T follicular helper cell (primary cell): Measurements from ENCODE around the gene MYH15.

Experiments used
- DNase-seq: peaks from one replicate; pipeline ENCODE4 v3.0.0-alpha.2; 2020; ENCODE audit warnings: low read depth

Gene MYH15

GRCh38 chr3:108471426-108471825 lies 39.0 kb downstream of the MYH15 start:
- DNase-seq: no peak

DNA sequence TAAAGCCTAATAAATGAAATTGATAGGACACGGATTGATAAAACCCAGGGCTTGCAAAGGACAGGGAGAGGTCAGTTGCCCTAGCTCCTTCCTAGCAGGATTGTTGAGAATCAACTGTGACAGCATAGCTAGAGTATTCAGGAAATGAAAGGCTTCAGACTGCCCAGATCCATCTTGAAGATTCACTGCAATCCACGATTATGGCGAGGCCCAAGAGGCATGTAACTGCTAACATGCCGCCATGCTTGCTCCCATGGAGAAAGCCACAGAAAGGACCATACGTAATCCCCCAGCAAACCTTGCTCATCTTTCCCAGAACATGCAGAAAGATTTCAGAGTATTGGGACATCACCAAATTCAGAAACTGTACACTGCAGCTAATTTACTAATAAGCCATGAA lies 41.3 kb downstream of the MYH15 start:
- DNase-seq: no peak

DNA sequence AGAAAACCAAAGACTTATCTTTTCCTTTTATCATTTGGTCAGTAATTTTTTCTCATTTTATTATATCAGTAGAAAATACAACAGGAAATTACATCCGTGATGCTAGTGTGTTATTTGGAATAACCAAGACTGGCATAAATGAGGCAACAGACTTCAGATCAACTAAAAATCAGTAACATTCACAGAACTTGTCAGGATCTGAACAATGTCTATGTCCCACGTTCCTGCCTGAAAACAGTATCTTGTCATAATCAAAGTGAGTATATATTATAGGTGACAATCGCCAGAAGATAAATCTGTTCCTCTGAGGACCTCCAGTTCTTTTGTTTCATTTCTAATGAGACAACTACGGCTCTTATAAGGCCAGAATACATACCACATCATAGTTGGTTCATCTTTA lies 41.8 kb downstream of the MYH15 start:
- DNase-seq: no peak

- no peak for DNase-seq
Measured at GRCh38 chr3:108462899-108463298, 47.5 kb downstream of the MYH15 start.

- DNase-seq: no peak
Measured at GRCh38 chr3:108461661-108462111, 48.7 kb downstream of the MYH15 start.

GRCh38 chr3:108459225-108459624 lies 51.2 kb downstream of the MYH15 start:
- DNase-seq: no peak

DNA sequence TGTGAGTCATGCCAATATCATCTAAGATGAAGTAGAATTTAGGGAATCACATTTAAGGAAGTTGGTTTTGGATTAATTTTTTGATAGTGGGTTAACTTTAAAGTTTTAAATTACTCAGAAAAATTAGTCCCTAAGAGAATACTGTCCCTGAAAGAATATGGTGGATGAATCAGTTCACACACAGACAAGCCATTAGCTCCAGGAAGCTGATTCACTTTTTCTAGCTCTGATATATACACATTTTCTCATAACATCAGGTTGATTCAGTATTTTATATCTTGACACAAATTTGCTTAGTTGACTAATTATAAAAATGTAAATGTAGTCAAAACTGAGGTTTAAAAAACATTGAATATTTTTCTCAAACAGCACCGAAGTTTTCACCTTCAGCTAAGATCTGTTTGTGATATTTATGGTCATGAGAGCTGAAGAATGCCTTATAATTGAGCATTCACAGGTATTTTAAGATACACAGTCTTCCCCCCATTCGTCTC lies 55.1 kb downstream of the MYH15 start:
- no peak for DNase-seq

GRCh38 chr3:108453565-108453964 lies 56.8 kb downstream of the MYH15 start:
- no peak for DNase-seq

DNA sequence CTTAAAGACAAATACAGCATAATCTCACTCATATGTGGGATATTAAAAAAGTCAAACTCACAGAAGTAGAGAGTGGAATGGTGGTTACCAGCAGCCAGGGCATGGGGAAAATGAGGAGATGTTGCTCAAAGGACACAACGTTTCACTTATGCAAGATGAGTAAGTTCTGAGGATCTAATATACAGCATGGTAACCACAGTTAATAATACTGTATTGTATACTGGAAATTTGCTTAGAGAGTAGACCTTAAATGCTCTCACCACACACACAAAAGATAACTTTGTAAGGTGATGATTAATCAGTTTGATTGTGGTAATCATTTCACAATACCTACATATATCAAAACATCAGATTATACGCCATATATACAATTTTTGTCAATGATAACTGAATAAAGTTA lies 60.0 kb downstream of the MYH15 start:
- DNase-seq: no peak

GRCh38 chr3:108448593-108448992 lies 61.8 kb downstream of the MYH15 start:
- no peak for DNase-seq

- DNase-seq: no peak
Measured at GRCh38 chr3:108447096-108447847, 63.1 kb downstream of the MYH15 start.

DNA sequence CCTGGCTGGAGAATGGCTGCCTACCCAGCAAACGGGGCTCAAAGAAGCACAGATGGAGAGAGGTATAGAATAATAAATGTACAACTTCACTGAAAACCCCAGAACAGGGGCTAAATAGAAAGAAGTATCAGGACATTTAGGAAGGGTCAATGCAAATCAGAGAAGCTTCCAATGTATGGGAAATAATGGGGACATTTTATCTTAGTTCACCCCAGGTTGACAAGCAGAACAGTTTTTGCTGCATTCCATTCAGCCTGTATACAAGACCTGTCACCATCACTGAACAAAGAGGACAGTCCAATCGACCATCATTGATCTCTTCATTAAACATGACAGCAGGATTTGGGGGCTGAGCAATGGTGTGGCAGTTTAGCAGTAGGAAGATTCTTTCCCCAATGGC lies 68.1 kb downstream of the MYH15 start:
- DNase-seq: no peak

DNA sequence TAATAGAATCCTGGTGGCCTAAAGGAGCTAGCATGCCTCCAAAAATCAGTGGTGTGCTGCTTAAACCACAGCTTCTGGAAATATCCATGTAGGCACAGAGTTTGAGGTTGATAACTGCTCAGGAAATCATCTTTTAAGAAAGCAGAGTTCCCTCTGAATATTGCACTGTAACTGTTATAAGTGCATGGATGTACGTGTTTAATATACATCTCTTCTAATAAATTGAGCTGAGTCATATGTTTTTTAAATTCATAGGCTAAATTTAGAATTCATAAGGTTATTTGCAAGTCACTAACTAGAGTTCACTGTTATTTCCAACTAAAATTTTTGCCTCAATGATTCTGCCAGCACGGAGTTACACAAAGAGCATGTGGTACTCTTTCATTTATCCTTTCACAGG lies 68.9 kb downstream of the MYH15 start:
- no peak for DNase-seq

- no peak for DNase-seq
Measured at GRCh38 chr3:108441071-108441507, 69.3 kb downstream of the MYH15 start.

DNA sequence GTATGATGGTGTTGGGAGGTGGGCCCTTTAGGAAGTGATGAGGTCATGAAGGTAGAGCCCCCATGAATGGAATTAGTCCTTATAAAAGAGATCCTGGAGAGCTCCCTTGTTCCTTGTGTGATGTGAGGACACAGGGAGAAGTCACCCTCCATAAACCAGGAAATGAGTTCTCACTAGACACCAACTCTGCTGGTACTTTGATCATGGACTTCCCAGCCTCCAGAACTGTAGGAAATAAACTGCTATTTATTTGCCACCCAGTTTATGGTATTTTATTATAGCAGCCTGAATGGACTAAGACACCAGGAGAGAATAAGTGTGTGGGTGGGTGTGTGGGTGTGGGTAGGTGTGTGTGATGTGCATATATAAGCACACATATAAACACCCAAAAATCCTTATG lies 71.9 kb downstream of the MYH15 start:
- no peak for DNase-seq

- no peak for DNase-seq
Measured at GRCh38 chr3:108437439-108437838, 73.0 kb downstream of the MYH15 start.

DNA sequence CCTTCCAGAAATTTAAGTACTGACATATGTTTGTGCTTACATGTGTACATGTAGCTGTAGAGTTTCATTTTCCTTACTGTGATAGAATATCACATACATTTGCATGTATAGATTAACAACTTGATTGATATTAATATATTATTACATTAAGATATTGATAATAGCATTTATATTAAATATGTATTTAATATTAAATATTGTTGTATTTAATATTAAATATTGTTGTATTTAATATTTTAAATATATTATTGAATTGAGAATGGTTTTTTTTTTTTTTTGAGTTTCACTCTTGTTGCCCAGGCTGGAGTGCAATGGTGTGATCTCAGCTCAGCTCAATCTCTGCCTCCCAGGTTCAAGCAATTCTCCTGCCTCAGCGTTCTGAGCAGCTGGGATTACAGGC lies 76.5 kb downstream of the MYH15 start:
- no peak for DNase-seq

- no peak for DNase-seq
Measured at GRCh38 chr3:108432431-108432830, 78.0 kb downstream of the MYH15 start.

- DNase-seq: no peak
Measured at GRCh38 chr3:108430540-108430939, 79.9 kb downstream of the MYH15 start.

GRCh38 chr3:108428586-108428985 lies 81.8 kb downstream of the MYH15 start:
- no peak for DNase-seq

GRCh38 chr3:108420926-108421325 lies 89.5 kb downstream of the MYH15 start:
- no peak for DNase-seq

- no peak for DNase-seq
Measured at GRCh38 chr3:108416111-108416869, 94.1 kb downstream of the MYH15 start.

DNA sequence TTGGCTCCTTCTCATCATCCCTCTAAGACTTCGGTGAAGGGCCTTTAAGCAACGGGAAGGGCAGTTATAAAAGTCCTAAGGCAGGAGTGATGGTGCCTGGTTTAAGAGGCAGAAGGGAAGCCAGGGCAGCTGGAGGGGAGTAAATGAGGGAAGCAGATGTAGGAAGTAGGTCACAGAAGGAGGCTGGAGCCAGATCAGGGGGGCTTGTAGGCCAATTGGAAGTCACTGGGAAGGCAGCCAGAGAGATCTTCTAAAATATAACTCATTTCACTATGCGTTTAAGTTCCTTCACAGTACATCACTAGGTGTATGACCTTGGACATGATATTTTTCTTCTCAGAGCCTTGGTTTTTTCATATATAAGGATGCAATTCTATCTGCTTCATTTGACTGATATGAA lies 94.7 kb downstream of the MYH15 start:
- no peak for DNase-seq
